B cell (primary cell): ENCODE data around the gene GFI1B. TPM values are rescaled to one million over a fixed set of nuclear protein-coding genes. Genes with fewer than 3 reads are reported as not detected.

Experiments
- ATAC-seq: fragments of 200-7000 bp; cut with Tn5 transposase; one replicate; pipeline ENCODE4 v1.10.0; 2021; ENCODE audit warnings: low read depth, mild to moderate bottlenecking, moderate number of reproducible peaks, moderate library complexity
- CTCF ChIA-PET: fragments of 350-600 bp; sonication (Branson Sonifier 250); formaldehyde crosslinking; loops from one replicate; lab custom pipeline; 2021; ENCODE audit warnings: antibody characterized with exemption, inconsistent platforms; lab: Charles Lee
- POLR2A ChIA-PET: fragments of 350-600 bp; sonication (Branson Sonifier 250); formaldehyde crosslinking; loops from one replicate; lab custom pipeline; 2021; ENCODE audit warnings: antibody characterized with exemption; lab: Charles Lee
- DNase-seq: peaks from one replicate; pipeline ENCODE4 v3.0.0; 2013
- H2AFZ ChIP-seq: 2 replicates; pipeline ENCODE4 v1.6.1; 2012; ENCODE audit warnings: mild to moderate bottlenecking, low read depth, low read length; ENCODE audit not compliant: insufficient read depth, poor library complexity, severe bottlenecking
- H3K27ac ChIP-seq, 2 donors: 1 replicate in 1 of 2; 2 replicates in 1 of 2; pipeline ENCODE4 v1.5.1; 2012 to 2013; ENCODE audit warnings: low read length in 2 of 2, mild to moderate bottlenecking in 2 of 2, moderate library complexity in 1 of 2
- H3K27me3 ChIP-seq, 4 experiments: fragments of 200-600 bp in 1 of 4; sonication (generic) in 1 of 4; replicated peaks in 1 of 4; 1 replicate in 2 of 4; 2 replicates in 2 of 4; pipeline versions ENCODE4 v1.6.1 to v1.7.0; 2013 to 2016; ENCODE audit warnings: low read length in 3 of 4, mild to moderate bottlenecking in 2 of 4, mixed read lengths in 1 of 4, moderate library complexity in 1 of 4; ENCODE audit not compliant: insufficient read depth in 4 of 4, control insufficient read depth in 3 of 4; ENCODE audit errors: control extremely low read depth in 1 of 4
- H3K36me3 ChIP-seq, 2 experiments: replicated peaks in 1 of 2; 1 replicate in 1 of 2; 2 replicates in 1 of 2; pipeline versions ENCODE4 v1.6.1 to v1.7.1; 2013; ENCODE audit warnings: low read length in 1 of 2; ENCODE audit not compliant: insufficient read depth in 2 of 2, control insufficient read depth in 1 of 2; ENCODE audit errors: control extremely low read depth in 1 of 2, extremely low read depth in 1 of 2
- H3K4me1 ChIP-seq, 2 donors: fragments of 200-600 bp in 1 of 2; sonication (generic) in 1 of 2; 1 replicate in 1 of 2; 2 replicates in 1 of 2; pipeline versions ENCODE4 v1.5.1 to v1.6.1; 2013 to 2017; ENCODE audit warnings: low read length in 2 of 2; ENCODE audit not compliant: control insufficient read depth in 2 of 2, insufficient read depth in 2 of 2
- H3K4me2 ChIP-seq: replicated peaks from 2 replicates; pipeline ENCODE3; 2012; ENCODE audit warnings: mild to moderate bottlenecking, low read depth, low read length; ENCODE audit not compliant: poor library complexity, severe bottlenecking
- H3K4me3 ChIP-seq, 5 experiments: fragments of 200-600 bp in 1 of 5; sonication (generic) in 1 of 5; 1 replicate in 3 of 5; 2 replicates in 2 of 5; pipeline versions ENCODE4 v1.5.1 to v1.7.0; 2011 to 2016; ENCODE audit warnings: low read length in 4 of 5, mild to moderate bottlenecking in 4 of 5, low read depth in 2 of 5, control low read depth in 1 of 5, moderate library complexity in 1 of 5; ENCODE audit not compliant: insufficient read depth in 1 of 5; ENCODE audit errors: control extremely low read depth in 1 of 5, extremely low read depth in 1 of 5
- H3K79me2 ChIP-seq: fragments of 200-600 bp; sonication (generic); one replicate; pipeline ENCODE4 v1.6.0; 2016; ENCODE audit warnings: low read length; ENCODE audit not compliant: control insufficient read depth, insufficient read depth
- H3K9ac ChIP-seq: fragments of 200-600 bp; sonication (generic); 2 replicates; pipeline ENCODE4 v1.6.1; 2017; ENCODE audit warnings: mild to moderate bottlenecking, low read length, moderate library complexity
- H3K9me3 ChIP-seq, 3 donors: one replicate each; pipeline versions ENCODE4 v1.6.1 to v1.7.1; 2013; ENCODE audit warnings: low read length in 2 of 3; ENCODE audit not compliant: control insufficient read depth in 2 of 3, insufficient read depth in 1 of 3; ENCODE audit errors: control extremely low read depth in 1 of 3
- H4K20me1 ChIP-seq: 2 replicates; pipeline ENCODE4 v1.6.0; 2012; ENCODE audit warnings: mild to moderate bottlenecking, low read length; ENCODE audit not compliant: insufficient read depth, control insufficient read depth, poor library complexity, severe bottlenecking
- H3K27ac Mint-ChIP-seq: one replicate; pipeline ENCODE4 v1.8.0; 2021; ENCODE audit warnings: mixed read lengths
- H3K27me3 Mint-ChIP-seq: one replicate; pipeline ENCODE4 v1.8.0; 2021; ENCODE audit warnings: mixed read lengths
- H3K4me1 Mint-ChIP-seq: one replicate; pipeline ENCODE4 v1.8.0; 2021; ENCODE audit warnings: mixed read lengths
- H3K4me3 Mint-ChIP-seq: one replicate; pipeline ENCODE4 v1.8.0; 2021; ENCODE audit warnings: mixed read lengths
- H3K9me3 Mint-ChIP-seq: one replicate; pipeline ENCODE4 v1.8.0; 2022; ENCODE audit warnings: mixed read lengths; ENCODE audit not compliant: insufficient read depth
- EZH2 ChIP-seq: IDR thresholded peaks from 2 replicates; pipeline ENCODE4 v1.6.1; 2012; ENCODE audit warnings: borderline replicate concordance, low read depth, mild to moderate bottlenecking, moderate library complexity, low read length; ENCODE audit not compliant: insufficient read depth, poor library complexity, severe bottlenecking
- WGBS: methylation state at CpG from one replicate; pipeline ENCODE4 v1.1.5; 2013; ENCODE audit warnings: missing lambda C conversion rate; ENCODE audit not compliant: insufficient coverage; 5-methylcytosine and 5-hydroxymethylcytosine counted together
- intact Hi-C: fragments of 100-400 bp; cut with micrococcal nuclease; formaldehyde crosslinking; loops from one replicate; pipeline ENCODE4 v1.10.0; 2022
- polyA plus RNA-seq: library from polyadenylated mRNA; depleted of rRNA; stranded (reverse); fragments of >200 nt; gene quantifications from 2 replicates; pipeline ENCODE4 v1.2.3, GENCODE V29; 2012
- total RNA-seq, 2 donors: library from RNA; stranded (reverse); fragments of 120-200 nt in 1 of 2; gene quantifications; 1 replicate in 1 of 2; 2 replicates in 1 of 2; pipeline versions ENCODE4 v1.2.3 to v1.2.4, GENCODE V29; 2013 to 2022
- TF ChIP-seq, protein P1 (sequence below): fragments of 200-600 bp; IDR thresholded peaks from one replicate; pipeline ENCODE4 v1.8.0; 2022; ENCODE audit warnings: antibody characterized with exemption, mild to moderate bottlenecking

GFI1B gene
- total and polyA plus RNA-seq, 2 donors (not counting 1 experiment from before 2014, with no cell fraction given), result 0.09 TPM; not detected in 1

DNA sequence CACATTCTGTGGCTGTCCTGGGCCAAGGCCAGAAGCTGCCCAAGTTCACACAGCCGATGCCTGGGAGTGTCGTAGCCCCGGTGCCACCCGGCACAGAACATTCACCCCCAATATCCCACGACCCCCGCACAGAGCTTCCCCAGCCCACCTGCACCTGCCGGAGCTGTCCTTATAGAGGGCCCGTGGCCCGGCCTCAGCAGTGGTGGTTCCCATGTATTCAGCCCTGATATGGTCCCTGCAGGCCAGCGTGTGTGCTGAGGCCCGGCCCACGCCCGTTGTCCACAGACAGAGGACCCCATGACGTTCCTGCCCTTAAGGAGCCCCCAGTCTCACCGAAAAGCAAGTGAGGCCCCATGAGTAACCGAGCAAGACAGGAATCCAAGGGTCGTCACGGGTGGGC, 5.3 kb upstream of the GFI1B start:
- Histone ChIP-seq H2AFZ (no peak overlapping the region), H3K36me3 (no peaks in the 10 kb centered on the region), H3K4me2 (no peak overlapping the region), H3K4me3 (no peak overlapping the region), H3K9ac (no peak overlapping the region), H4K20me1 (no peaks in the 10 kb centered on the region), H3K9me3 (peaks cover 0 to 6% (median 0%) of the 10 kb centered on the region in 3 donors), H3K27me3 (peaks cover 0 to 22% (median 2%) of the 10 kb centered on the region in 4 experiments), H3K4me1 (peaks cover 5 to 16% of the 10 kb centered on the region in 2 donors), H3K27ac (no peak overlapping the region), H3K79me2 (no peaks in the 10 kb centered on the region)
- TF ChIP-seq EZH2, result no peak
- TF ChIP-seq, protein P1, sequence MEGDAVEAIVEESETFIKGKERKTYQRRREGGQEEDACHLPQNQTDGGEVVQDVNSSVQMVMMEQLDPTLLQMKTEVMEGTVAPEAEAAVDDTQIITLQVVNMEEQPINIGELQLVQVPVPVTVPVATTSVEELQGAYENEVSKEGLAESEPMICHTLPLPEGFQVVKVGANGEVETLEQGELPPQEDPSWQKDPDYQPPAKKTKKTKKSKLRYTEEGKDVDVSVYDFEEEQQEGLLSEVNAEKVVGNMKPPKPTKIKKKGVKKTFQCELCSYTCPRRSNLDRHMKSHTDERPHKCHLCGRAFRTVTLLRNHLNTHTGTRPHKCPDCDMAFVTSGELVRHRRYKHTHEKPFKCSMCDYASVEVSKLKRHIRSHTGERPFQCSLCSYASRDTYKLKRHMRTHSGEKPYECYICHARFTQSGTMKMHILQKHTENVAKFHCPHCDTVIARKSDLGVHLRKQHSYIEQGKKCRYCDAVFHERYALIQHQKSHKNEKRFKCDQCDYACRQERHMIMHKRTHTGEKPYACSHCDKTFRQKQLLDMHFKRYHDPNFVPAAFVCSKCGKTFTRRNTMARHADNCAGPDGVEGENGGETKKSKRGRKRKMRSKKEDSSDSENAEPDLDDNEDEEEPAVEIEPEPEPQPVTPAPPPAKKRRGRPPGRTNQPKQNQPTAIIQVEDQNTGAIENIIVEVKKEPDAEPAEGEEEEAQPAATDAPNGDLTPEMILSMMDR, result no peak
- DNase-seq (no peak), ATAC-seq (no peak)
- no peak overlapping the region for H3K4me3 Mint-ChIP-seq
- POLR2A ChIA-PET, result no interaction called here
- 90% methylated on average over 18 of the region's 18 CpGs for WGBS
- peaks cover 15% of the 10 kb centered on the region for H3K4me1 Mint-ChIP-seq
- CTCF ChIA-PET, result interaction anchor here (1.1 to 1.4 kb wide), 3 partner anchors 38 to 172 kb away, joined by 3 read pairs; no protein-coding TSS in a partner anchor
- peaks cover 23% of the 10 kb centered on the region for H3K27me3 Mint-ChIP-seq
- intact Hi-C loops, result loop anchor here (5.0 kb wide), 1 partner anchor 171 kb away; no protein-coding TSS in a partner anchor
- H3K9me3 Mint-ChIP-seq, result no peaks in the 10 kb centered on the region
- no peak overlapping the region for H3K27ac Mint-ChIP-seq

DNA sequence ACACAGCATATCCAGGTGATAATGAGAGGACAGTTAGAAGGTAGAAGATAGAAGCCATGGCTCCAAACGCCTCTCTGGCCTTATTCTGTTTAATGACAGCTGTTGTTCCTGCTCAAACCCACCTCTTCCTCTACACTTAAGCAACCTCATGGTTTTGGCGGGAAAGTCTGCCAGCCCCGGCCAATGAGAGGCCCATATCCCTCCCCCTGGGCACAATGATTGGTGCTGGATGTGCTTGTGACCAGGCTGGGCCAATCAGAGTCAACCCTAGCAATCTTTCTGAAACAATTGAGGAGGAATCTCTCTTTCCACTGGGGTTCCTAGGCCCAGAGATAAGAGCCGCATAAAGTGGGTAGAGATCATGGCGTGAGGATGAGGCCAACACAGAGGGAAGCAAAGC, 4.8 kb upstream of the GFI1B start:
- POLR2A ChIA-PET, result no interaction called here
- intact Hi-C loops, result loop anchor here (5.0 kb wide), 1 partner anchor 171 kb away; no protein-coding TSS in a partner anchor

More for the DNA sequence above, 4.8 kb upstream of the GFI1B start:
- no peak overlapping the region for H3K27ac Mint-ChIP-seq
- H3K4me1 Mint-ChIP-seq, result peaks cover 20% of the 10 kb centered on the region
- no peak overlapping the region for H3K4me2 ChIP-seq
- H3K79me2 ChIP-seq, result no peaks in the 10 kb centered on the region
- no peak overlapping the region for H3K9ac ChIP-seq
- H3K27me3 Mint-ChIP-seq, result peaks cover 27% of the 10 kb centered on the region
- H3K9me3 ChIP-seq, result peaks cover 0 to 9% (median 0%) of the 10 kb centered on the region in 3 donors
- no peak for TF ChIP-seq EZH2
- TF ChIP-seq, protein P1, result no peak
- peaks cover 10 to 22% of the 10 kb centered on the region in 2 donors for H3K4me1 ChIP-seq
- WGBS, result 93% methylated on average over 2 of the region's 5 CpGs
- no peaks in the 10 kb centered on the region for H3K9me3 Mint-ChIP-seq
- no peaks in the 10 kb centered on the region for H4K20me1 ChIP-seq
- H3K36me3 ChIP-seq, result no peaks in the 10 kb centered on the region
- H3K4me3 ChIP-seq, result no peak overlapping the region
- H3K27me3 ChIP-seq, result peaks cover 0 to 25% (median 5%) of the 10 kb centered on the region in 4 experiments
- ATAC-seq, result no peak
- H2AFZ ChIP-seq, result no peak overlapping the region
- no peak overlapping the region for H3K4me3 Mint-ChIP-seq
- peak; percentile 4 for DNase-seq
- H3K27ac ChIP-seq, result no peak overlapping the region
- CTCF ChIA-PET, result interaction anchor here (1.1 to 1.4 kb wide), 3 partner anchors 39 to 177 kb away, joined by 3 read pairs; no protein-coding TSS in a partner anchor
